Fibroblast of villous mesenchyme (primary cell): Measurements from ENCODE around the gene FAM124A. TPM values are rescaled to one million over a fixed set of nuclear protein-coding genes. Genes with fewer than 3 reads are reported as not detected.

Source experiments
- DNase-seq: peaks from one replicate; pipeline ENCODE4 v3.0.0-alpha.2; 2010; ENCODE audit warnings: low read depth
- H3K4me3 ChIP-seq: 2 replicates; pipeline ENCODE4 v1.5.1; 2011; ENCODE audit warnings: low read depth, mild to moderate bottlenecking, low read length
- total RNA-seq: library from RNA; depleted of rRNA; stranded (reverse); fragments of >200 nt; gene quantifications from 2 replicates; pipeline ENCODE4 v1.2.3, GENCODE V29; 2012
- TF ChIP-seq, protein P1 (sequence below): IDR thresholded peaks from 2 replicates; pipeline ENCODE4 v1.5.1; 2012; ENCODE audit warnings: low read depth, mild to moderate bottlenecking, low read length; ENCODE audit not compliant: insufficient read depth

FAM124A gene
- total RNA-seq, 1 donor, result 25.0 TPM

DNA sequence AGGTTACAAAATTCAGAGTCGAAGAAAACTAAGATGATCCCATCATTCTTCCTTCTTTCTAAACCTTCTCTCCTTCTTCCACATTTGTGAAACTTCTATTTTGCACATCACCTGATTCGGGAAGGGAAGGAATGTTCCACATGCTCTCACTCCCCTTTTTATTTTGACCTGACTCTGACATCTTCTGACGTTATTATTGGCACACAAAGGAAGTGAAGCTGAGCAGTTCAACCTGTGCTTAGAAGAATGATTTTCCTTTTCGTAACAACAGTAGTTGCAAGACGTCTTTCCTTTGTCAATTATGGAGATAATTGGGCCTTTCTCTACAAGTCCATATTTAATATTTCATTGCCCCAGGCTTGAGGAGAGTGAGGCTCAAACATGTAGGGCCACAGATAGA is 18.0 kb downstream of the FAM124A start:
- DNase-seq, result peak; percentile 69
- TF ChIP-seq, protein P1, sequence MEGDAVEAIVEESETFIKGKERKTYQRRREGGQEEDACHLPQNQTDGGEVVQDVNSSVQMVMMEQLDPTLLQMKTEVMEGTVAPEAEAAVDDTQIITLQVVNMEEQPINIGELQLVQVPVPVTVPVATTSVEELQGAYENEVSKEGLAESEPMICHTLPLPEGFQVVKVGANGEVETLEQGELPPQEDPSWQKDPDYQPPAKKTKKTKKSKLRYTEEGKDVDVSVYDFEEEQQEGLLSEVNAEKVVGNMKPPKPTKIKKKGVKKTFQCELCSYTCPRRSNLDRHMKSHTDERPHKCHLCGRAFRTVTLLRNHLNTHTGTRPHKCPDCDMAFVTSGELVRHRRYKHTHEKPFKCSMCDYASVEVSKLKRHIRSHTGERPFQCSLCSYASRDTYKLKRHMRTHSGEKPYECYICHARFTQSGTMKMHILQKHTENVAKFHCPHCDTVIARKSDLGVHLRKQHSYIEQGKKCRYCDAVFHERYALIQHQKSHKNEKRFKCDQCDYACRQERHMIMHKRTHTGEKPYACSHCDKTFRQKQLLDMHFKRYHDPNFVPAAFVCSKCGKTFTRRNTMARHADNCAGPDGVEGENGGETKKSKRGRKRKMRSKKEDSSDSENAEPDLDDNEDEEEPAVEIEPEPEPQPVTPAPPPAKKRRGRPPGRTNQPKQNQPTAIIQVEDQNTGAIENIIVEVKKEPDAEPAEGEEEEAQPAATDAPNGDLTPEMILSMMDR, result no peak
- no peak overlapping the region for H3K4me3 ChIP-seq

DNA sequence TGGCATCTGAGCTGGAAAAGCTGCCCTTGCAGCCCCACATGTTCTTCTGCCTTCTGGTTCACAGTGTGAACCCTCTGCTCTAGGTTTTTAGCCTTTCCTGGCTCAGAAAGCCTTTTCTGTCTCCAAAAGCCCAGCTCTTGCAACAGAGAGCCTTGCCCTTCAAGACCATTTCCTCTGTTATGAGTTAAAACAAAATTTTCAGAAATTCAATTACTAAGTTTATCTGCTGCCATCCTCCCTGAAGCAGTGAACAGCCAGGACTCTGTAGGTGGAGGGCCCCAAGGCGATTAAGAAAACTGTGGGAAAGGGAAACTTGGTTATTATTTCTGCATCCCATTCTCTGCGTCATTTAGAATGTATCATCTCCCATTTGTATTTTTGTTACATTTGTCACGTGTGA is 18.8 kb downstream of the FAM124A start:
- no peak overlapping the region for H3K4me3 ChIP-seq
- TF ChIP-seq, protein P1, result no peak
- peak; percentile 51 for DNase-seq

DNA sequence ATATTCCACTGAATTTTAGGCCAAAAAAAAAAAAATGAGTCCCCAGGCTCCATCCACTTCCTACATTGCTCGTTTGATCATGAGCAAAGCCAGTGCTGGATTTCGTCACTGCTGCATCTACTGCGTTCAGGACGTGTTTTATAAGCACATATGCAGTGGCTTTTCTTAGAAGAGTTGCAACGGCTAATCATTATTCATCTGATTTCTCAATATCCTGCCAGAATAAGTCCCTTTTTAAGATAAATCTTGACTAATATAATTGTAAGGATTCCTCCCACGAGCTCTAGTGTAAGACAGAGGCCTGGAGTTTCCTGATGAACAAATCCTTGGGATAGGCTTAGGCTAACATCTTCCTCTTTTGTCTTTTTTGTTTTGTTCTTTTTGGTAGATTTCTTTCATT is 19.5 kb downstream of the FAM124A start:
- DNase-seq, result peak; percentile 92
- TF ChIP-seq, protein P1, result no peak
- H3K4me3 ChIP-seq, result no peak overlapping the region

DNA sequence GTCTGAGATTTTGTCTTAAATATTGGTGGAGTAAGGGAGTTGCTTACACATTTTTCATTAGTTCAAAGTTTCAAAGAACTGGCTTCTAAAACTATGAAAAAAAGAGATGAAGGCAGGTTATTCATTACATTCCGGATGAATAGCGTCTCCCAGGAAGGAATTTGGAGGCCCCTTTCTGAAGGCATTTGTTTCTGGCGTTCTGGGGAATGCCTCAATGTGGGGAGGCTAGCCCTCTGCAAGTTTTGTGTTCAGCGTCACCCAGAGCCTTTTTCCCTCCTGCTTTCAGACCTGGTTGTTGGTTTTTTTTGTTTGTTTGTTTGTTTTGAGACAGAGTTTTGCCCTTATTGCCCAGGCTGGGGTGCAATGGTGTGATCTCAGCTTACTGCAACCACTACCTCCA is 21.0 kb downstream of the FAM124A start:
- DNase-seq, result no peak
- TF ChIP-seq, protein P1, result no peak
- no peak overlapping the region for H3K4me3 ChIP-seq

DNA sequence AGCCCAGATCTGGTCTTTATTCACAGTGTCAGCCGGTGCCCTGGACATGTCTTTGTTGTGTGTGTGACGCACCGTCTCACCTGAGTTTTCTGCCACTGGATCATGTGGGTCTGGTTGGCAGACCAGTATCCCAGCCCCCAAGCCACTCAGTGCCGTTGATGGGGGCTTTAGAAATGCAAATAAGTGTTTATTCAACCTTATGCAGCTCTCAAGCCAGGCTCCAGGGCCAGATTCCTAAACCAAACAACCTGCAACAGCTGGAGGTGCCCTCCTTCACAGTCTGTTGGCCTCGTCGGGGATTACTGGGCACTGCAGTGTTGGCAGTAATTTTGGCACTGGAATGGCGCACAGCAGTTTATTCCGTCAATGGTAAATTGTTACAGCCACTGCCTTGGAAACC is 21.6 kb downstream of the FAM124A start:
- H3K4me3 ChIP-seq, result no peak overlapping the region
- TF ChIP-seq, protein P1, result no peak
- DNase-seq, result no peak

DNA sequence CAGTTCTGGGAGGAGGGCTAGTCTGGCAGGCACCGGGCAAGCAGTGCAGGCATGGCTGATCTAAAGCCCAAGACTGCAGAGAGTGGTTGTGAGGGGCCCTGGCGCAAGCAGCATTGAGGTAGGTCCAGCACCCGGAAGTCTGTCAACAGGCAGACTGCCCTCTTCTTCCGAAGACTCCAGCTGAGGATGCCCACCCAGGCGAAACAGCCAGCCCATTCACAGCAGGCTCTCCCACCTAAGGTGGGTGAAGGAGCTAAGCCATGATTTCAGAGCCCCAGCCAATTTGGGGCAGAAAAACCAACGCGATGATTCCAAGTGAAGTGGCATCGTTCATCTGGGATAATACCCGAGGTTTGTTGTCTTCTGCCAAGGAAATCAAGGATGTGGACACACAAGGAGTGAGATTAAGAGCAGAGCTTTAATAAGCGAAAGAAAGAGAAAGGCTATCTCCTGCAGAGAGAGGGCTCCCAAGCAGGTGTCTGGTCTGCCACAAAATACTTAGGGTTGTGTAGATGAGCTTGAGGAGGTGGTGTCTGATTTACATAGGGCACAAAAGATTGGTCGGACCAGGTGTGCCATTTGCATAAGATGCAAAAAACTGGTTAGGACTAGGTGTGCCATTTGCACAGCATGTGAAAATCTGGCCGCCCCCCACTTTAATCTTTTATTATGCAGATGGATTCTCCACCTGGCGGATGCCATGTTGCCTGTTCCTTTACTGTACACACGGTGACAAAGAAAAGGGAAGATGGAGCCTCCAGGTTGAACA is 22.6 kb downstream of the FAM124A start:
- TF ChIP-seq, protein P1, result no peak
- no peak overlapping the region for H3K4me3 ChIP-seq
- DNase-seq, result no peak

DNA sequence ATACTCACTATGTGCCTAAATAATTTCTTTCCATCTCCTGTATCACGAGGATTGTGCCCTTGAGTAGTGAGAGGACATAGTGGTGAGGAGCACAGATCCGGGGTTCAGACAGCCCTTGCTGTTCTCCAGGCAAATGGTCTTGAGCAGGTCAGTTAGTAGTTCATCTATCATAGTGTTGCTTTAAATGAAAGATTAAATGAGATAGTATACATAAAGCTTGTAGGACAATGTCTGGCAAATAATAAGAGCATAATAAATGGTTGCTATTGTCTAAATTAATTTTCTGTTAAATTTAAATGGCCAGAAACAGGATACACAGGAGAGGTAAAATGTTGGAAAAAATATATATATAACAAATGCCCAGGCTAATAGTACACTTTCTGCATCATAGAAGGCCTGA is 23.4 kb downstream of the FAM124A start:
- no peak overlapping the region for H3K4me3 ChIP-seq
- TF ChIP-seq, protein P1, result no peak
- no peak for DNase-seq
